ENCODE results near the gene PLA2G2D.

Gene PLA2G2D

GRCh38 chr1:20093303-20093702 is 26.0 kb downstream of the PLA2G2D start:
- no peak for DNase-seq (ENCODE audit: extremely low spot score, insufficient read length, low read depth)

DNA sequence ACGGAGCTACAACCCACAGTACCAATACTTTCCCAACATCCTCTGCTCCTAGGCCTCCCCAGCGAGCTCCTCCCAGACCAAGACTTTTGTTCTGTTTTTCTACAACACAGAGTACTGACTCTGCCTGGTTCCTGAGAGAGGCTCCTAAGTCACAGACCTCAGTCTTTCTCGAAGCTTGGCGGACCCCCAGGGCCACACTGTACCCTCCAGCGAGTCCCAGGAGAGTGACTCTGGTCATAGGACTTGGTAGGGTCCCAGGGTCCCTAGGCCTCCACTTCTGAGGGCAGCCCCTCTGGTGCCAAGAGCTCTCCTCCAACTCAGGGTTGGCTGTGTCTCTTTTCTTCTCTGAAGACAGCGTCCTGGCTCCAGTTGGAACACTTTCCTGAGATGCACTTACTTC is 28.7 kb downstream of the PLA2G2D start:
- FAIRE-seq: no peak

More at GRCh38 chr1:20093303-20093702, 26.0 kb downstream of the PLA2G2D start:
- no peak for FAIRE-seq

DNA sequence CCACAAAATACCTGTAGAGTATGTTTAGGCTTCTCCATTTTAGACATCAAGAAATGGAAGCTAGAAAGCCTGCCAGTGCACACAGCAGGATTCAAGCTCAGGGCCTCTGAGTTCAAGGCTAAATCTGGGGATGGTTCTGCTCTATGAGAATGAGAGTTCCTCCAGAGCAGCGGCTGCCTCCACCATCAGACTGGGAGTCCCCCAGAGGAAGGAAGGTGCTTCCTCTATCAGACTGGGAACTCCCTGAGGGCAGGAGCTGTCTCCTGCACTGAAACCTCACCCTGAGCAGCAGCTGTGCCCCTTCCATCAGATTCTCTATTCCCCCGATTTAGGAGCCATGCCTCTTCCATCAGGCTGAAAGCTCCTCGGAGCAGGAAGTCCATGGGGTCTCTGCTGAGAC is 29.2 kb downstream of the PLA2G2D start:
- FAIRE-seq (no peak), DNase-seq (ENCODE audit: extremely low spot score, insufficient read length, low read depth) (no peak)

More for the DNA sequence above, 28.7 kb downstream of the PLA2G2D start:
- no peak for DNase-seq (ENCODE audit: extremely low spot score, insufficient read length, low read depth)

DNA sequence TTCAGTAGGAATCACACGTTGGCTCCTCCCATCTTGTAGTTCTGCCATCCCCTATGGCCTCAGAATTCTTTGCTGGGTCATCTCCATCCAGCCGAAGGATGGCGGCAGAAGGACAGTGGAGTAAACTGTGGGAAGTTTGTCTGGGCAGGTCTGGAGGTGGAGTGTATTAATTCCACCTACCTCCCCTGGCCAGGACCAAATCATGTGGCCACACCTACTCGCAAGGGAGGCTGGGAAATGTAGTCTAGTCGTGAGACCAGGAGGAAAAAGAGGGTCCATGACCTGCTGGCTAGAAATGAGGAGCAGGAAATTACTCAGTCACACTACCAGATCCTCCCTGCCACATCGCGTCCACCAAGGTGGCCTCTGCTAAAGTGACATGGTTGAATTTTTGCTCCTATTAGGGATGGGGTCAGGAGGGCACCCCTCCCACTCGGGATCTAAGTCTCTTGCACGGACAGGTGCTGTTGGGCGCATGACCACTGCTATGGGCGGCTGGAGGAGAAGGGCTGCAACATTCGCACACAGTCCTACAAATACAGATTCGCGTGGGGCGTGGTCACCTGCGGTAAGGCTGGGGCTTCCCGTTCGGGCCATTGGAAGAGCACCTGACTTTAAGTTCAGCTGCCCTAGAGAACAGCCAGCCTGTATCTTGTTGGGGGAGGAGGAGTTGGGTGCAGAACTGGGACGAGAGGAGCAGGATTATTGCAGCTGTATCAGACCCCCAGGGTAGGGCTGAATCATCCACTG is 29.8 kb downstream of the PLA2G2D start:
- DNase-seq (ENCODE audit: extremely low spot score, insufficient read length, low read depth): no peak
- FAIRE-seq: no peak

DNA sequence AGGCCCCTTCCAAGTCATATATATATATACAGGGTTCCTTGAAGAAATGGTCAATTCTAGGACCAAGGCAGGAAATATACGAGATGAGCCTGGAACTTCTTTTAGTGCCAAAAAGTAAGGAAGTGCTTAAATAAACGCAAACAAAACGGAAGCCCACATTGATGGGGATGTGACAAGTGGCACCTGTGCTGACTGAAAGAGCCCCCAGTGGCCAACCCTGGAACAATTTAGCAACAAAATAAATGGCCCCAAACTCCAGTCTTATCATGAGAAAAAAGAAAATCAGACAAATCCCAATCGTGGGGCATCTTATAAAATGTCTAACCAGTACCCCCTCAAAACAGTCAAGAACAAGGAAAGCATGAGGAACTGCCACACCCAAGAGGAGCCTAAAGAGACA is 31.7 kb downstream of the PLA2G2D start:
- FAIRE-seq (no peak), DNase-seq (ENCODE audit: extremely low spot score, insufficient read length, low read depth) (no peak)

GRCh38 chr1:20086800-20087199 is 32.5 kb downstream of the PLA2G2D start:
- no peak for FAIRE-seq

DNA sequence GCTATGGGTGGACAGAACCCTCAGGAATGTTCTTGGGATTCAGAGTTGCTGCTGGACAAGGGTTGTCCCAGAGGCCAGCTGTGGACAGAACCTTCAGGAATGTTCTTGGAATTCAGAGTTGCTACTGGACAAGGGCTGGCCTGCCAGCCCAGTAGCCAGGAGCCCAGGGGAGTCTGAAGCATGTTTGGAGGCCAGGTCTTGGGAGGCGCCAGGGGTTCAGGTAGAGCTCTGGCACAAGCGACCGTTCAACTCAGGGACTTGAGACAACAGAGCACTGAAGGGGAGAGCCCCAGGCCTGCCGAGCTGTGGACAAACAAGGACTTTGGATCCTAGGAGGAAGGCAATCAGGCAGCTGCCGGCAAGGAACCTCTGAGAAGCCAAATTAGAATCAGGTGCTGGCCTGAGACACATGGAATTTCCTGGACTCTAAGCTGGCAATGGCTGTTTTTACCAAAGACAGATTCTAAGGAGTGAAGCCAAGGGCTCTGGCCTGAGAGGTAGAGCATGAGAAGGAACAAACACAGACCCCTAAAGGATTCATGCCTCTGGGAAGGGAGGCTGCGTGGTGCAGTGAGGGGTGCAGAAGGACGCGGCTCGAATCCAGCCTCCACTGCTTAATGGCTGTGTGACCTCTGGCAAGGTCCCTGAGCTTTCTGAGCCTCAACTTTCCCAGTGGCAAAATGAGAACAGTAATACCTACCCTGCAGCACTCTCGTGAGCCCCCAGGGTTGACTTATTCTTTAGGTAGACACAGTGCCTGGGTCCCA is 36.0 kb downstream of the PLA2G2D start:
- no peak for DNase-seq (ENCODE audit: extremely low spot score, insufficient read length, low read depth)
- no peak for FAIRE-seq

More at GRCh38 chr1:20086800-20087199, 32.5 kb downstream of the PLA2G2D start:
- no peak for DNase-seq (ENCODE audit: extremely low spot score, insufficient read length, low read depth)

- FAIRE-seq: no peak
Measured at GRCh38 chr1:20082772-20083171, 36.6 kb downstream of the PLA2G2D start.

GRCh38 chr1:20081353-20081810 is 38.0 kb downstream of the PLA2G2D start:
- FAIRE-seq (no peak), DNase-seq (ENCODE audit: extremely low spot score, insufficient read length, low read depth) (no peak)

More at GRCh38 chr1:20082772-20083171, 36.6 kb downstream of the PLA2G2D start:
- DNase-seq (ENCODE audit: extremely low spot score, insufficient read length, low read depth): no peak

DNA sequence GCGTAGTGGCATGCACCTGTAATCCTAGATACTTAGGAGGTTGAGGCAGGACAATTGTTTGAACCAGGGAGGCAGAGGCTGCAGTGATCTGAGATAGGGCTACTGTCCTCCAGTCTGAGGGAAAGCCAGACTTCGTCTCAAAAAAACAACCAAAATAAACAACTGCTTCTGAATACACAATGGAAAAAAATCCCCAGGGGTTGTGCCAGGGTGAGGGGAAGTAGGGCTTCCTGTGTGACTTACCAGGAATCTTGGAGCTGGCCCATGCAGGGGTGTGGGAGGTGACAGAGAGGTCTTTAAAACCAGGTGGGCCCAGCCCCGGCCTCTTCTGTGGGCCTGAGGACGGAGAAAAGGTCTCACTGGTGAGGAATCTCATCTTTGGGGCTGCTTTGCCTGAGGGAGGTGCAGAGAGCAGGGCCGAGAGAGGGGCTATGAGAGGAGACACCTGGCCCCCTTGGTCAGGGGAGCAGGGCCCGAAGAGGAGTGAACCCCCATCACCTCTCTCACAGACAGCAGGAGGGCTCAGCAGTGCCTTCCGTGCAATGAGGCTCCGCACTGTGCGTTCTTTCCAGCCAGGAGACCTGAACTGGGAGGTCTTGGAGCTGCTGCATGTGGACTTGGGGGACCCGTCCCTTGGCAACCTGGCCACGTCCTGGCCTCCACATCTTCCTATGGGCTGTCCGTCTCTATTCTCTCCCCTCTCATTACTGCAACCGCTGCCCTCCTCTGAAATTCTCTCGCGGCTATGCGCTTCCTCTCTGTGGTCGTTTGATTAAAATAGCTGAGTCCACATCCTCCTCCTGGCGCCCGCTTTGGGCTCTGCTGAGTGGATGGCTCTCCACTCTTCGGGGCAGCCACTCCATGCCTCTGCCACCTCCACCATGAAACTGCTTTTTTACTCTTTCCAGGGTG is 38.6 kb downstream of the PLA2G2D start:
- no peak for DNase-seq (ENCODE audit: extremely low spot score, insufficient read length, low read depth)
- no peak for FAIRE-seq

- DNase-seq (ENCODE audit: extremely low spot score, insufficient read length, low read depth): no peak
- no peak for FAIRE-seq
Measured at GRCh38 chr1:20079661-20080305, 39.6 kb downstream of the PLA2G2D start.

DNA sequence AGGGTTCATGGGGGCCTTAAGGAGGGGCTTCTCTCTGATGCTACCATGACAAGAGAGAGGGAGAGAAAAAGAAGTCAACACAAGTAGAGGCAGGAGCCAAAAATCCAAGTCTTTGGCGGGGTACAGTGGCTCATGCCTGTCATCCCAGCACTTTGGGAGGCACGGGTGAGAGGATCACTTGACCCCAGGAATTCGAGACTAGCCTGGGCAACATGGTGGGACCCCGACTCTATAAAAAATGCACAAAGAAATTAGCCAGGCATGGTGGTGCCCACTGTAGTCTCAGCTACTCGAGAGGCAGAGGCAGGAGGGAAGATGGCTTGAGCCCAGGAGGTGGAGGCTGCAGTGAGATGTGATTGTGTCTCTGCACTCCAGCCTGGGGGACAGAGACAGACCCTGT is 40.6 kb downstream of the PLA2G2D start:
- FAIRE-seq (no peak), DNase-seq (ENCODE audit: extremely low spot score, insufficient read length, low read depth) (no peak)

GRCh38 chr1:20078171-20078651 is 41.1 kb downstream of the PLA2G2D start:
- FAIRE-seq (peak; percentile 75), DNase-seq (ENCODE audit: extremely low spot score, insufficient read length, low read depth) (no peak)

DNA sequence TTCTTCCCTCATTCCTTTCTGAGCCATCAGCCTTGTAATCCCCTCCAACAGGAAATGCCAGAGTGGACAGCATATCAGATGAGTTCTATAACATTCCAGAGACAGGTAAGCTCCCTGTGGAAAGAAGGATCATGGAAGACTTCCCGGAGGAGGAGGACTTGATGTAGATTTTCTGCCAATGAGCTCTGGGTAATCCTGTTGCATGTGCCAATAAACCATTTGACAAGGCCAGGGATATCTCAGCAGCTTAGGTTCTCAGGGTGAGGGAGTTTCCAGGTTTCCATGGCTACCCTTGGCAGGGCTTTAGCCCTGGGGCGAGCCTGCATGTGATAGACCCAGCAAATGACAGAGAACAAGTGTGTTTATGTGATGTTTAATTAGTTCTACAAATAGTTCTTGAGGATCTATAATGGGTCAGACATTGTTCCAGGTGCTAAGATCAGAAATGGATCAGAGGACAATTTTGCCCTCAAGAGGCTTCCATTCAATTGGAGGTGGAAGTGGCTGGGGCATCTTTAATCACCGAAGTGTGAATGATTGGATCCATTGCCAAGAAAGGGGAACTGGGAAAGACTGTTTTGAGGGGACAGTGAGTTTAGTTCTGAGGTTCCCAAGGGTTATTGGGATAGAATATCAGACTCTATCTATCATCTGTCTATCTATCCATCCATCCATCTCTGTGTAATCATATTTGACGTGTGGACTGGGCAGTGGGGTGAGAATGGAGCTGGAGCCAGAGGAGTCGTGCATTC is 42.5 kb downstream of the PLA2G2D start:
- FAIRE-seq: peak; percentile 36
- no peak for DNase-seq (ENCODE audit: extremely low spot score, insufficient read length, low read depth)

- FAIRE-seq (peak; percentile 21), DNase-seq (ENCODE audit: extremely low spot score, insufficient read length, low read depth) (no peak)
Measured at GRCh38 chr1:20076223-20076622, 43.1 kb downstream of the PLA2G2D start.

- FAIRE-seq (no peak), DNase-seq (ENCODE audit: extremely low spot score, insufficient read length, low read depth) (no peak)
Measured at GRCh38 chr1:20075345-20075744, 44.0 kb downstream of the PLA2G2D start.

- FAIRE-seq (no peak), DNase-seq (ENCODE audit: extremely low spot score, insufficient read length, low read depth) (no peak)
Measured at GRCh38 chr1:20074725-20075171, 44.6 kb downstream of the PLA2G2D start.

DNA sequence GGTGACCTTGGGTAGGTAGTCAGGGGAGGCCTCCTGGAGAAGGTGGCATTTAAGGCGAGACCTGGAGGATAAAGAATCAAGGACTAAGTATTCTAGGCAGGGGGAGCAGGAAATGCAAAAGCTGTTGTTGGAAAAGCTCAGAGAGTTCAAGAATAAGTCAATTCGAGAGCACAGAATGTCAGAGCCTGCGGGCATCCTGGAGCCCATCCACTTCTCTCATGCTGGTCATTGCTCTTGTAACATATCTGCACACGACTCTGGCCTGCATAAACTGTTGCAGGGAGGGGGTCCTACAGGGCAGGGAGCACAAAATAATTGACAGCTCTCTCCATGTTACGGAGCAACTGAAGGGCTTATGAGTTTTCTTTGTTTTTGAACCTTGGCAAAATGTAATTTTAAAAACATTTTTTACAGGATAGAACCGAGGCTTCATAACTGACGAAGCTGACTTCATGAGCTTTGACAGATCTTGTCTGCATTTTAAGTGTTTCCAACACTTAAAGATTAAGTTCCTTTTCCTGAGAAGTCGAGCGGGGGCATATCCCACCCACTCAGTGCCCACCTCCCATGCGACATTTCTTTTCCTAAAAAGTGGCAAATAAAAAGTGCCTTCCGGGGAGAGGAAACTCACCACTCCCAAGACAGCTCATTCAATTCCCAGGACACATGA is 45.1 kb downstream of the PLA2G2D start:
- no peak for FAIRE-seq
- no peak for DNase-seq (ENCODE audit: extremely low spot score, insufficient read length, low read depth)
